Inflammatory macrophage treated with lipopolysaccharide for 1 hour (primary cell): ENCODE data around the gene CSRNP2.
"Not testable (repeated sequence)": the region's sequence is repeated elsewhere in the genome, so short reads cannot be mapped to it uniquely, and the experiment has no call there.

Source experiments
- DNase-seq, 2 donors: peaks; one replicate each; pipeline ENCODE4 v3.0.0-alpha.2; 2020 to 2022

The CSRNP2 gene, protein sequence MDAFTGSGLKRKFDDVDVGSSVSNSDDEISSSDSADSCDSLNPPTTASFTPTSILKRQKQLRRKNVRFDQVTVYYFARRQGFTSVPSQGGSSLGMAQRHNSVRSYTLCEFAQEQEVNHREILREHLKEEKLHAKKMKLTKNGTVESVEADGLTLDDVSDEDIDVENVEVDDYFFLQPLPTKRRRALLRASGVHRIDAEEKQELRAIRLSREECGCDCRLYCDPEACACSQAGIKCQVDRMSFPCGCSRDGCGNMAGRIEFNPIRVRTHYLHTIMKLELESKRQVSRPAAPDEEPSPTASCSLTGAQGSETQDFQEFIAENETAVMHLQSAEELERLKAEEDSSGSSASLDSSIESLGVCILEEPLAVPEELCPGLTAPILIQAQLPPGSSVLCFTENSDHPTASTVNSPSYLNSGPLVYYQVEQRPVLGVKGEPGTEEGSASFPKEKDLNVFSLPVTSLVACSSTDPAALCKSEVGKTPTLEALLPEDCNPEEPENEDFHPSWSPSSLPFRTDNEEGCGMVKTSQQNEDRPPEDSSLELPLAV

GRCh38 chr12:51083126-51083833, at the start of gene CSRNP2:
Gene CSRNP2, minus strand, starts transcription at chr12:51083596. Its CDS starts 7,035 bp downstream, at chr12:51076561.
- DNase-seq = peak; percentile 93 to 94

DNA sequence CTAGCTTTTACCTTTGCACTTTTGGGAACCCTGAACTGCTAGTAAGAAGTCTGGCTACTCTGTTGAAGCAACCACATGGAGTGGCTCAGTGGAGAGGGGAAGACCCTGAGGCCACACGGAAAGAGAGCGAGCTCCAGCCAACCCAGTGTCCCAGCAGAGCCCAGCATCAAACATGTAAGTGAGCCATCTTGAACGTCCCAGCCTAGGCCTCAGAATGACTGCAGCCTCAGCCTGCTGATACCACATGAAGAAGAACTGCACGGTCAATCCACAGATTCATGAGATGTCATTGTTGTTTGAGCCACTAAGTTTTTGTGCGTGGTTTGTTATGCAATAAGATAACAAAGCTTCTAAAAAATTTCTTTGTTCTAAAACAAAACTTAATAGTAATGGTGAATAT, 49.3 kb upstream of the CSRNP2 start:
- DNase-seq = no peak

GRCh38 chr12:51131745-51132521, 48.5 kb upstream of the CSRNP2 start:
- DNase-seq = no peak

DNA sequence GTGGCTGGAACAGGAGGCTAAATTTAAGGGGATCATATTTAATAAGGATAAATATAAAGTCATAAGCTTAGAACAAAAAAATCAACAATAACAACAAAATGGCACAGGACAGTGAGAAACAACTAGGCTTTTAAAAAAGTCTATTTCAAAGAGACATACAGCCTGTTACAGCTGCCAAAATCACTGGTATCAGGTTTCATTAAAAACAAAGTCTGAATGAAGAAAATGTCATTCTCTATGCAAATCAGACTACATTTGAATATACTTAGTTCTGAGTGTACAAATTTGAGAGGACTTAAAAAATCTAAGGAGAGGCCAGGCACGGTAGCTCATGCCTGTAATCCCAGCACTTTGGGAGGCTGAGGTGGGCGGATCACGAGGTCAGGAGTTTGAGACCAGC, 45.5 kb upstream of the CSRNP2 start:
- DNase-seq = no peak

DNA sequence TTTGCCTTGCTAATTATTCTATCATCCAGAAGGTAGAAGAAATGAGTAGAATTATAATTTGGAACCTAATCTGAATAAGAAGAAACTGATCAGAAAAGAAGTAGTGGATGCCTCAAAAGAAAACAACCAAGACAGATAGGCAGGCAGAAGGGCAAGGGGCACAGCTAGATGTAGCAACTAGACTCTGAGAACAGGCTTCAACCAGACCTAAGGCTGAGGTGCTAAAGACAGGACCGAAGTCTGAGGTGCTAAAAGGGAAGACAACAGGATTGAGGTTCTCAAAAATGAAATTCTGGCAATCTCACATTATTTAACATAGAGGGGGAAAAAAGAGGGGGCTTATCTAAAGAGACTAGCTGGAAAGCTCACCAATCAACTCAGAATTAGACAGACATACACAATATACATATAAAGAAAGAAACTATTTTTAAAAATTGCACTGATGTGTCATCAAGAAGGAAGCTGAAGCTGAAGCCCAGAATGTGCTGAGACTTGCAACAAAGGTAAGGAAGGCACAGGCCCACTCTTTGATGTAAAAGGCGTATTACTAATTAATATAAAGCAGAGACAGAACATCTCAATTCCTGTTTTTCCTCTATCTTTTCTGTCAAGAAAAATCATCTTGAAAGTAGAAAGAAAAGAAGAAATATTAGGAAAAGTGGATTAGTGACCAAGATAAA, 43.8 kb upstream of the CSRNP2 start:
- no peak for DNase-seq

- DNase-seq = no peak
Measured at GRCh38 chr12:51126297-51126696, 42.9 kb upstream of the CSRNP2 start.

- no peak for DNase-seq
Measured at GRCh38 chr12:51124504-51124903, 41.1 kb upstream of the CSRNP2 start.

DNA sequence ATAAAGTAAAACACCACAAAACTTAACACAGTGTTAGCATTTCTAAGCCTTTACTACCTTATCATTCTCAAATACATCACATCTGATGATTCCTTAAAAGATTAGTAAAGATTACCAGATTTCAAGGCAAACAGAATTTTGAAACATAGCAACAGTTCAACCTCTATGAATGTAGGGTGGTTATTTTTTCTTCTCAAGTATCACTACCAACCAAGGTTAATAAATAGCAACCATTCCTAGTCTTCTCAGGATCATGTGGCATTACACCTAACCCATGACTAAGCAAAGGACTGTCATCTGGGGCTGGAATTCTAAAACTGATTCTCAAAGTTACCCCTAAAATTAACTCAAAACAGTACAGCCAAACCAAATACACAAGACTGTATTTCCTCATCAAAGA, 39.4 kb upstream of the CSRNP2 start:
- DNase-seq = no peak

DNA sequence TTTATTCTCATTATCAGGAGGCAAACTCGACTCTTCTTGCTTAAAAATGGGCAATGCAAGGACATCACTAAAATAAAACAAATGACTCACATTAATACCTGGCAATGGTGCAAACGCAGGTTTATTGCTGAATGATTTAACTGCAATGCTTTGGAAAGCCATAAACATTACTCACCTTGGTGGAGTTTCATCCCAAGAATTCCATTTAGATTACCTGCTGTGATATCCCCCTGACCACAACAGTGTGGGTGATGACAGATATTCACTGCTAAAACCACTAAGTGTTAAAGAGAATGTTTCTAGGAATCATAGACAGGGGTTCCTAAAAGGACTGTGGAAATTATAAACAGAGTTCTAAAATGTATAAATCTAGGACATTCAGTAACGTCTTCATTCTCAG, 35.3 kb upstream of the CSRNP2 start:
- DNase-seq = no peak

DNA sequence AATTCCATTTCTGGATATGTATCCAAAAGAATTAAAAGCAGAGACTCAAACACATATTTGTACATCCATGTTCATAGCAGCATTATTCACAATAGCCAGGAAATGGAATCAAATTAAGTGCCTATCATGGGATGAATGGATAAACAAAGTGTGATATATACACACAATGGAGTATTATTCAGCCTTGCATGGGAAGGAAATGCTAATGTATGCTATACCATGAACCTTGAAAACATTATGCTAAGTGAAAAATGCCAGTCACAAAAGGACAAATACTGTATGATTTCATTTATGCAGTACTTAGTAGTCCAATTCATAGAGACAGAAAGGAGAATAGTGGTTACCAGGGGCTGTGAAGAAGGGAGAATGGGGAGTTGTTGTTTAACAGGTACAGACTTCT, 32.1 kb upstream of the CSRNP2 start:
- no peak for DNase-seq

DNA sequence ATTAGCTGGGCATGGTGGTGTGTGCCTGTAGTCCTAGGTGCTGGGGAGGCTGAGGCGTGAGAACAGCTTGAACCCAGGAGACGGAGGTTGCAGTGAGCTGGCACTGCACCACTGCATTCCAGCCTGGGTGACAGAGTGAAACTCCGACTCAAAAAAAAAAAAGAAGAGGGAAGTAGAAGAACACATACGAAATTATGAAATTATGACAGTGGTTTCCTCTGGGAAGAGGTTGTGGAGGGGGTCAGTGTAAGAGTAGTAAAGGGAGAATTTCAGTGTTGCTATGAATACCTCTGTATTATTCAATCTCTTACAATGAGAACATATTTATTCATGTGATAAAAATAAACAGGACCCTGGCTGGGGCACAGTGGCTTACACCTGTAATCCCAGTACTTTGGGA, 24.7 kb upstream of the CSRNP2 start:
- peak; percentile 21 to 25 for DNase-seq

GRCh38 chr12:51103977-51104376, 20.6 kb upstream of the CSRNP2 start:
- DNase-seq = no peak

GRCh38 chr12:51098611-51099010, 15.2 kb upstream of the CSRNP2 start:
- DNase-seq = no peak

- no peak for DNase-seq
Measured at GRCh38 chr12:51090705-51091229, 7.4 kb upstream of the CSRNP2 start.

GRCh38 chr12:51087818-51088217, 4.4 kb upstream of the CSRNP2 start:
- DNase-seq = peak in 1 of 2 donors; percentile 4

DNA sequence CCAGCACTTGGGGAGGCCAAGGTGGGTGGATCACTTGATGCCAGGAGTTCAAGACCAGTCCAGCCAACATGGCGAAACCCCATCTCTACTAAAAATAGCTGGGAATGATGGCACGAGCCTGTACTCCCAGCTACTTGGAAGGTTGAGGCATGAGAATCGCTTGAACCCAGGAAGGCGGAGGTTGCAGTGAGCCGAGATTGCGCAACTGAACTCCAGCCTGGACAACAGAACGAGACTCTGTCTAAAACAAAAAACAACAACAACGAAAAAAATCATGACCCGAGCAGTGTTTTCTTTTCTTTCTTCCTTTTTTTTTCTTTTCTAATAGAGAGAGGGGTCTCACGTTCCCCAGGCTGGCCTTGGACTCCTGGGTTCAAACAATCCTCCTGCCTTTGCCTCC, 3.5 kb upstream of the CSRNP2 start:
- DNase-seq = no peak

GRCh38 chr12:51085757-51086156, 2.4 kb upstream of the CSRNP2 start:
- peak; percentile 13 to 38 for DNase-seq

DNA sequence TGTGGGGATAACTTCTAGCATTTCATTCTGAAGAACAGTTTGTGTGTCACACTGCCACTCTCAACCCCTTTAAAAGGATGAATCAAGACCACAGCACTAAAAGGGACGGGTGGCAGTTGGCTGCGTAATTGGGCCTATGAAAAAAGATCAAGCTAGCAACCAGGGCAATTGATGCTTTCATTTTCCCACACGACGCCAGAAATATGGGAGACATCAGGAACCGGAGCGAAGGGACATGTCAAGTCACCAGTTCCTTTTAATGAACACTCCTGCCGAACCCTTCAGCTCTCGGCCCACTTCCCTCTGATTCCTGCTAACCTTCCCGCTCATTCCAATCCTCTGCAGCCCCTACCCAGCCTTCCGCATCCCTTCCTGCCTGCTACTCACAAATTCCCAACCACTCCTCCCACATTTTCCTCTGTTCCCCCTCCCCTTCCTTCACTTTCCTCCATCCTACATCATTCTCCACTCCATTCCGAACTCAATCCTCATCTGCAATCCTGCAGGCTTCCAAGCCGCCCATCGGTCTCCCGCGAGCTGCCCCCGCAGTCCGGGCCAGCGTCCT, 753 bp downstream of the CSRNP2 start:
- peak; percentile 21 to 29 for DNase-seq

- no peak for DNase-seq
Measured at GRCh38 chr12:51081421-51081820, 2.0 kb downstream of the CSRNP2 start.

DNA sequence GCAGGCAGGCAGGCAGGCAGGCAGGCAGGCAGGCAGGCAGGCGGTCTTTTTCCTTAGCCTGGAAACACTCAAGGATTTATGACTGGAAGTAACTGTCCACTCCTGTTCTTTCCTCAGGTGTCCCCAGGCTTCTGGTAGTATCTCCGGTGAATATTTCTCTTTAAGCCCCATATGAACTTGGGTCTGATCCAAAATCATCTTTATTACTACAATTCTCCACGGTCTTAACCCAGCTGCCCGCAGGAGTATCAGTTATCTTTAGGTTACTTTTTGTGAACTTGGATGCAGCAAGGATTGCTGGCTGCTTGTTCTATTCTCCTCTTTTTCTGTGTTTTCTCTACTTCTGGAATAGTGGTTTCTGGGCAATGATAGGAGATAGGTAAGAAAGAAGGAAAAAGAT, 3.3 kb downstream of the CSRNP2 start:
- no peak for DNase-seq

GRCh38 chr12:51078866-51079265, 4.5 kb downstream of the CSRNP2 start:
- DNase-seq = not testable (repeated sequence)

GRCh38 chr12:51078346-51078745, 5.0 kb downstream of the CSRNP2 start:
- not testable (repeated sequence) for DNase-seq
